Midbrain (tissue), 1 donor: ENCODE results near the gene PLIN4.

Experiments used
- DNase-seq: peaks from one replicate; lab custom pipeline; 2025; lab: John Stamatoyannopoulos, UW

Gene PLIN4

GRCh38 chr19:4524808-4525562 lies 6.7 kb upstream of the PLIN4 start:
- DNase-seq: no peak

GRCh38 chr19:4523306-4524110 lies 5.2 kb upstream of the PLIN4 start:
- DNase-seq: peak; percentile 15

- DNase-seq: no peak
Measured at GRCh38 chr19:4522291-4523002, 4.2 kb upstream of the PLIN4 start.

- no peak for DNase-seq
Measured at GRCh38 chr19:4521888-4522242, 3.6 kb upstream of the PLIN4 start.

- no peak for DNase-seq
Measured at GRCh38 chr19:4521170-4521887, 3.0 kb upstream of the PLIN4 start.

- peak; percentile 27 for DNase-seq
Measured at GRCh38 chr19:4519521-4520277, 1.4 kb upstream of the PLIN4 start.

- no peak for DNase-seq
Measured at GRCh38 chr19:4519172-4519496, 848 bp upstream of the PLIN4 start.

- no peak for DNase-seq
Measured at GRCh38 chr19:4517451-4518057, 732 bp downstream of the PLIN4 start.

GRCh38 chr19:4516939-4517300 lies 1.4 kb downstream of the PLIN4 start:
- peak; percentile 17 for DNase-seq

GRCh38 chr19:4516199-4516938 lies 1.9 kb downstream of the PLIN4 start:
- no peak for DNase-seq

GRCh38 chr19:4515732-4516131 lies 2.6 kb downstream of the PLIN4 start:
- DNase-seq: no peak

- DNase-seq: no peak
Measured at GRCh38 chr19:4513248-4513647, 5.0 kb downstream of the PLIN4 start.

GRCh38 chr19:4512070-4512469 lies 6.2 kb downstream of the PLIN4 start:
- no peak for DNase-seq

- no peak for DNase-seq
Measured at GRCh38 chr19:4511300-4512054, 6.8 kb downstream of the PLIN4 start.

GRCh38 chr19:4510435-4511255 lies 7.6 kb downstream of the PLIN4 start:
- DNase-seq: no peak

GRCh38 chr19:4508698-4509097 lies 9.6 kb downstream of the PLIN4 start:
- DNase-seq: no peak

- DNase-seq: no peak
Measured at GRCh38 chr19:4507804-4508203, 10.5 kb downstream of the PLIN4 start.

GRCh38 chr19:4507150-4507452 lies 11.2 kb downstream of the PLIN4 start:
- no peak for DNase-seq
